GM21447 (cell line): ENCODE data around the gene GAL.

ENCODE experiments used
- ATAC-seq: cut with Tn5 transposase; IDR thresholded peaks from one replicate; pipeline ENCODE4 v1.9.1; 2021; ENCODE audit not compliant: unreplicated experiment

GAL gene

DNA sequence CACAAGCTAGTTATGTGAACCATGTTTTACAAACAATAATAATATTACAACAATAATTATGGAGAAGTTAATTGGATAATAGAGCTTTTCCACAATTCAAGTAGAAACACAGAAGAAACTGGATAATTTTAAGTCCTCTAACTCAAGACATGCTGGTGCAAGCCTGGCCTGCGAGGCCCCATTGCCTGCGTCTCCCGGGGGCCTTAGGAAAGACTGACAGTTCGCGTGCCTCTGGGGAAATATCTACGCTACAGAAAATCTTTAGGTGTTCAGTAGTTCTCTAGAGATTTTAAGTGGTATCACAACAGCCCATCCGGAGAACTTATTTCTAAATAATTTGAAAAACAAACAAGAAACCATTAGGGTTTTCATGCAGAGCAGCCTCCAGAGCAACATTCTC lies 23.2 kb downstream of the GAL start:
- ATAC-seq: no peak

DNA sequence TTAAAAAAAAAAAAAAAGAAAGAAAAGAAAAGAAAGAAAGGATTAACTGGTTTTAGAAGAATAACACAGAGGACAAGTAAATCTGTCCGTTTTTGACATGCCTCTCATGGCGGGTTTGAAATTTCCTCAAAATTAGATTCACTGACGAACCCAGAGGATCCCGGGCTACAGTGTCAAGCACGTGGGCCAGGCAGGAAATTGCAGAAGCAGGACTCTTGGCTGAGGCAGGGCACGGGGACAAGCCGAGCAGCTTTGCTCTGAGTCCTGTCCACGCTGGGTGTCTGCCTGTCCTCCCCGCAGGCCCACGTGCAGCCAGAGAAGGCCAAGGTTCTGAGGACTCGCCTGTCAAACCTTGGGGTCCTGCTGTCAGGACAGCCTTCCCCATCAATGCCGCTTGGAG lies 24.7 kb downstream of the GAL start:
- ATAC-seq: no peak

DNA sequence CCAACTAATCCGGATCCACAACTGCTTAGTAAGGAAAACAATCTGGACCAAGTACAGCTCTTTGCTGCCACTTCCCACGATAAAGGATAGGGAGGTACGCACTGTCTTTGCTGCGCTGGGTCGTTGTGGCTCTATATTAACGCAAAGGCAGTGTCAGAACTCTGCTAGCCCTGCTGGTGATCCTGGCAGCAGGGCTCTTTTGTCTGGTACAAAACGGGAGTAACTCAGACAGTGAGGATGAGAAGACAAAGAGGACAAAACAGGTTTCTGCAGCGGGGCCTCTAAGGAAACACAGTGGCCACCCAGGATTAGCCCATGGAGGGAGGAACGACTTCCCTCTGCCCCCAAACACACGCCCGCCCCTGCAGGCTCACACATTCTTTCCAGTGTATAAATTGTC lies 26.1 kb downstream of the GAL start:
- no peak for ATAC-seq

DNA sequence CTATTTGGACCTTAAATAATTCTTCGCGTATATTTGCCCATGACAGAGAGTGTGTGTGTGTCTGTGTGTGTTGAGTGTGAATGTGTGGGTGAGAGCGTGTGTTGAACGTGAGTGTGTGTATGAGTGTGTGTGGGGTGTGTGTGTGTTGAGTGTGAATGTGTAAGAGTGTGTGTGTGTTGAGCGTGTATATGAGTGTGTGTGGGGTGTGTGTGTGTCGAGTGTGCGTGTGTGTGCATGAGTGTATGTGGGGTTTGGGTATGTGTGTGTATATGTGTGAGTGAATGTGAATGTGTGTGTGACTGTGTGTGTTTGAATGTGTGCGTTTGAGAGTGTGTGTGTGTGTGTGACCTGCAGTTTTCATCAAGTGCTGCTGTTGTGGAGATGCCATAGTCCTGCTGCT lies 26.8 kb downstream of the GAL start:
- ATAC-seq: no peak

DNA sequence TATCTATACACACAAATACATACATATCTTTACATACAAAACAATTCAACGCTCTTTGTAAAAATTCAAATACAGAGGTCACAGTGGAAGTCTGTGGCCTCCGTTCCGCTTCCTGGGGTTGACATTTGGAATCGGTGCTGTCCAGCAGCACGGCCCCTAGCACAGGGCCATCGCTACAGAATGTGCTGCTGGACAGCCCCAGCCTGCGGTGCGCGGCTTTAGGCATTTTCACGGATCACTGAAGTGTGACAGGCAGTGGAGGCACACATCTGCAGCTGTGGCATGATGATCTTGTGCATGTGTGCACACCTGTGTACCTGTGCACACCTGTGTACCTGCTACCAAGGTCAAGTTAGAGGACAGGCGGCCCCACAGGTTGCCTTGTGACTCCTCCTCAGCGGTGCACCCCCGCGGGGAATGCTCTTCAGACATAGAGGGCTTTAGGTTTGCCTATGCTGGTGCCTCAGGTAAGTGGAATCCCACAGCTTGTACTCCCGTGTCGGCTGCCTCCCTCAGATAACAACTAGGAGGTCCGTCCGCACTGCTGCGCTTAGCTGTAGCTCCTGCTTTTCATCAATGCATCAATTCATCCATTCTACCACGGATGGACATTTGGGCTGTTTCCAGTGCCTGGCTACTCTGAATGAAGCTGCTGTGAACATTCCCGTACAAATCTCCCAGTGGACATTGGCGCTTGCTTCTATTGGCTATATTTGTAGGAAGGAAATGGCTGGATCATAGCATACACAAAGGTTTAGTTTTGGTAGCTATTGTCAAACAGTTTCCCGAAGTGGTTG lies 29.9 kb downstream of the GAL start:
- no peak for ATAC-seq

DNA sequence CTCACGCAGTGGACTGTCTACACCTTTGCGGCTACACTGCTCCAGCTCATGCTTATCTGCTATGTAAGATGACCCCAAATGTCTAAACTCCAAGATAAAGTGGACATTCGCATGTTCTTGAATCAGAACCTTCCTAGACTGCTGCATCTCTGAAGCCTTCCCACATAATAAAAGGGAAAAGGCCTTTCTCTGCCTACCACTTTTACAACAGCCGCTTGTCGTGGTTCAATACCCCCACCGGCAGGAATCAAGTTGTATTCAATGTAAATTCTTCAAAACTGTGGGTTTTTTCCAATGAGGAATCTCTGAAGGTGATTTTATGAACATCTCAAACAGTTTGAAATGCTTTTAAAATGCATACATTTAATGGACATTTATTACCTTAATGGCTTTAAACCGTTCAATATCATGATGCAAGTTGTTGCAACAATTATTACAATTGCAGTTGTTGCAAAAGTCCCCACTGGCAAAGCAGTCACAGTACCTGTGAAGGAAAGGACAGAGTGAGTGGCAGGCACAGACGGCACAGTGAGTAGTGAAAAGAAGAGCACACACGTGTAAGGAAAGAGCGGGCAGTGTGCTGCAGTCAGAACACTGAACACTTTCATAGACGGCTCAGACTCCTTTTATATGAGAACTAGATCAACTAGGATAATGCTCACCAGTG lies 31.2 kb downstream of the GAL start:
- no peak for ATAC-seq

DNA sequence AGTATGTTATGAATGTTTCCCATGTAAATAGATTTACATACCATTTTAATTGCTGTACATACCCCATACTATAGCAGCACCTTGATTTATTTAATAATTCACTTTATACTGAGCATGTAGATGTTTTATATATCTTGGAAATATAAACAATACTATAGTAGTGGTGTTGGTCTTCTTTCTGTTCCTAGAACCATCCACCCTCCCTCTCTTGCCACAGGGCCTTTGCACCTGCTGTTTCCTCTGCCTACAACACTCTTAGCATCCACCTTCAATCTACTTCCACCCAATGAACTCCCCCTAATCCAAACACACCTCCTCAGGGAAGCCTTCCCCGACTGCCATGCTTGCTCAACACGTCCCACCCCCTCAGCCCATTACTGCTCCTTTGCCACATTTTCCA lies 36.7 kb downstream of the GAL start:
- ATAC-seq: no peak

DNA sequence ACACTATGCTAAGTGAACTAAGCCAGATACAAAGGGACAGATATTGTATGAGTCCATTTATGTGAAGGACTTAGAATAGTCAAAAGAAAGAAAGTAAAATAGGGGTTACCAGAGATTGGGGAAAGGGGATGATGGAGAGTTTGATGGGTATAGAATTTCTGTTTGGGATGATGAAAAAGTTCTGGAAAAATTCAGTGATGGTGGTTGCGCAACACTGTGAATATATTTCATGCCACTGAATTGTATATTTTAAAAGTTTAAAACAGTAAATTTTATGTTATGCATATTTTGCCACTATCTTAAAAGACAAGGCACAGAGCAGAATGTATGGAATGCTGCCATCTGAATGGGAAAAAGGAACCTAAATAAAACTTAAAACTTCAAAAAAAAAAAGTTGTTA lies 37.8 kb downstream of the GAL start:
- ATAC-seq: no peak

DNA sequence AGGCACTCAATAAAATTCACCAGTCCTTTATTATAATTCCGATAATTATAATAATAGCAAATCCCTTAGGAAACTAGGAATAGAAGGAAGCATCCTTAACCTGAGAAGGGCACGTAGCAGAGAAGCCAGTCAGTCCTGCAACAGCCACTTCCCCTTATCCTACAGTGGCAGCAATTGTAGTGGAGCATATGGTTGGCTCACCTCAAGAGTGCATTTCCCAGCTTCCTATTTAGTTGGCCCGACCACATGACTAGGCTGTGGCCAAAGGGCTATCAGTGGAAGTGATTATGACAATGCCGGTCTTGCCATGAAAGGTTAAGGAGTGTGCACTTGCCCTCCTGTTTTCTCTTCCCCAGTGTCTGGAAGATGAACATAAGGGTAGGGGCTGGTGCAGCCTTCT lies 39.9 kb downstream of the GAL start:
- no peak for ATAC-seq

DNA sequence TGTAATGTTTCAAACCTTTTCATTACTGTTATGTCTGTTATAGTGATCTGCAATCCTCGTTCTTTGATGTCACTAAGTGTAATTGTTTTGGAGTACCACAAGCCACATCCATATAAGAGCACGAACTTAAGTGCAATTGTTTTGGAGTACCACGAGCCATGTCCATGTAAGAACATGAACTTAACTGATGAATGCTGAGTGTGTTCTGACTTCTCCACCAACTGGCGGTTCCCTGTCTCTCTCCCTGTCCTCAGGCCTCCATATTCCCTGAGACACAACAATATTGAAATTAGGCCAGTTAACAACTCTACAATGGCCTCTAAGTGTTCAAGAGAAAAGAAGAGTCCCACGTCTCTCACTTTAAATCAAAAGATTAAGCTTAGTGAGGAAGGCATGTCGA lies 43.4 kb downstream of the GAL start:
- no peak for ATAC-seq

DNA sequence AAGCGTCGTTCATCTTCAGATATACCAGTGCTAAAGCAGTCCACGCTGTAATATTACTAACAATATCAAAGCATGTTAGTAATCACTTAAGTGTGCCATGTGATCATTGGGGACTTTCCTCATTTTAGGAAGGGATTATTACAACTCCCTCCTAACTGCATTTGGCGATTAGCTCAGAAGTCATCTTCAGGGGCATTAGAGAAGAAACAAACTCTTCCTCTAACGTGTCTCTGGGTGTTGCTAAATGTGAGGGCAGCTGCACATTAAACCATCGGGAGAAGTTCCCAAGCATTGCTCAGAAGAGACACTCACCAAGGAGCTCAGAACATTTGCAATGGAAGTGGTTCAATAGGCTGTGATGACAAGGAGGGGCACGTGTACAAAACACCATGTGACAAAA lies 49.8 kb downstream of the GAL start:
- no peak for ATAC-seq

DNA sequence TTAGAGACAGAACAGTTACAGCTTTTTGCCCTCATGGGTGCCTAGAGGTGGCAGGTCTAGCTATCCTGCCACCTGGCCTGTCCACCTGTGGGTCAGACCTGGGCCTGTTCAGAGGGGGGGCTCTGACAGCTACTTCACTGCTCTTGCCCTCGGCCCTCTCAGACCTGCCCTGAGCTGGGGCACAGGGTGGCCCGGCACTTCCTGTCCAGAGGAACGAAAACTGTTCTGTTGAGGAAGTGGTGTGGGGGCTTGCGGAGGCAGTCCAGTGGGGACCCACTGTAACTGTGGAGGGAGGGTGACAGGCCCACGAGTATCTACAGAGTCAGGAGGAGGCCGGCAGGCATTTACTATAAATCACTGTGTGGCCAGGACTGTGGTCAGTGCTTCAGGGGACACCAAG lies 50.8 kb downstream of the GAL start:
- ATAC-seq: no peak

DNA sequence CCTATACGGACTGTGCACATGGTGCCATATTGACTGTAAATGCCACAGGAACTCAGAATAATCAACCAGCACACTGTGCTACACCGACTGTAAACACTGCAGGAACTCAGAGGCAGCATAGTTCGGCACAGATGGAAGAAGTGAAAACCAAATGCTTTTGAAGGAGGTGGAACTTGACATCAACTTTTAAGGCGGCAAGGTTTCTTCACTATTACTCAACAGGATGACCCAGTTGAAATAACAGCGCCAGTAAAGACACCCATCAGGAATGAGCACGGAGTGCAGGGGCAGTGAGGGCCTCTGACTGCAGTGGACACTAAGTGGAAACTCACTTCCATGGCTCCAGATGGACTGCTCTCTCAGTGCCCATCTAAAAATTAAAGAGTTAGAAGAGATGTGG lies 51.3 kb downstream of the GAL start:
- ATAC-seq: no peak
